SK-N-MC (cell line): Measurements from ENCODE around the gene CACNA1C.

Experiments
- EZH2 ChIP-seq: fragments of 200-600 bp; sonication (generic); IDR thresholded peaks from one replicate; pipeline ENCODE4 v1.6.1; 2017; ENCODE audit warnings: antibody characterized with exemption
- FOXP2 ChIP-seq: optimal IDR thresholded peaks from 2 replicates; pipeline ENCODE3; 2011; ENCODE audit warnings: mild to moderate bottlenecking, moderate library complexity; ENCODE audit not compliant: insufficient read depth; ENCODE audit errors: extremely low read length, control extremely low read depth
- POLR2AphosphoS5 ChIP-seq: IDR thresholded peaks from 2 replicates; pipeline ENCODE4 v1.6.1; 2012; ENCODE audit warnings: mild to moderate bottlenecking, low read depth, low read length, borderline replicate concordance

DNA sequence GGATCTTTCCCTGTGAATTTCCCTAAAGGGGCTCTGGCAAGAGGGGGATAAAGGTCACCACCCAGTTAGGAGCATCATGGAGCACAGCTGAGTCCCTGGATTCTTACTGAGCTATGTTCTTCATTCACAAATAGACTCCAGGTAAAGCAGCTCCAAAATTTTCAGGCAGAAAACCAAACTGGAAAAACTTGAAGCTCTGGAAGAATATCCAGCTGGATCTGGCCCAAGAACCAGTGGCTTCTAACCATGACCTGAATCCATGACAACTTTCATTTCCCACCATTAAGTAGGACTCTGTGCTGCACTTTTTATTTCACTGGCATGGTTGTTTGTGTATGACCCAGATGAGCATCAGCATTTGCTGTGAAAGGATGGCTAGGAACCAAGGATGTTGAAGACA, 561.6 kb downstream of the CACNA1C start:
- TF ChIP-seq POLR2AphosphoS5 (no peak), EZH2 (no peak), FOXP2 (no peak)
